ENCODE measurements around the gene HNRNPH2. TPM values are rescaled to one million over a fixed set of nuclear protein-coding genes. Genes with fewer than 3 reads are reported as not detected.

HNRNPH2 gene
- total RNA-seq, 1 experiment from 2014 or later, result 48.8 TPM

- Histone ChIP-seq H3K9me3 (ENCODE audit: low read depth, low read length, poor library complexity, severe bottlenecking) (no peaks in the 10 kb centered on the region), H3K27me3 (replicated peaks; ENCODE audit: insufficient read depth, low read depth, low read length, poor library complexity) (no peaks in the 10 kb centered on the region), H3K4me3 (ENCODE audit: low read depth, low read length, poor library complexity, severe bottlenecking) (peak within 1 kb of the TSS; percentile 68), H3K4me1 (ENCODE audit: insufficient read depth, low read length, poor library complexity, severe bottlenecking) (no peaks in the 10 kb centered on the region), H3K27ac (ENCODE audit: low read depth, low read length, poor library complexity, severe bottlenecking) (peak within 1 kb of the TSS; percentile 81), H3K36me3 (ENCODE audit: insufficient read depth, low read length, poor library complexity, severe bottlenecking) (peaks cover 27% of the 10 kb centered on the region)
- peak; percentile 93 for DNase-seq (ENCODE audit: low spot score)
- POLR2A ChIA-PET (ENCODE audit: low non-redundant PET), result interaction anchor here (0.7 kb wide), 1 partner anchor 14 kb away, joined by 4 read pairs; no protein-coding TSS in a partner anchor
- intact Hi-C loops (cut with micrococcal nuclease; ENCODE audit: unreplicated experiment), result no loop called here
- TF ChIP-seq CTCF (conservative IDR thresholded peaks at IDR 0.05; ENCODE audit: low read depth, low read length), result peak; percentile 81
- no peak for TF ChIP-seq EZH2 (IDR thresholded peaks at IDR 0.05; ENCODE audit: borderline replicate concordance, low read depth, low read length, poor library complexity, severe bottlenecking)
- CTCF ChIA-PET, result no interaction called here
- TSS peak; percentile 64 for BruUV-seq (replicated peaks)
Observed at GRCh38 chrX:101390664-101391525, 17.1 kb upstream of the HNRNPH2 start, which contains the start of gene RPL36A. Gene RPL36A (plus strand): TSS chrX:101391011. CDS start chrX:101391044, 33 bp downstream.

GRCh38 chrX:101391831-101392230 lies 16.2 kb upstream of the HNRNPH2 start:
- H3K36me3 ChIP-seq (ENCODE audit: insufficient read depth, low read length, poor library complexity, severe bottlenecking), result peaks cover 35% of the 10 kb centered on the region
- H3K27ac ChIP-seq (ENCODE audit: low read depth, low read length, poor library complexity, severe bottlenecking), result peak overlapping the region; percentile 81
- no peaks in the 10 kb centered on the region for H3K27me3 ChIP-seq (replicated peaks; ENCODE audit: insufficient read depth, low read depth, low read length, poor library complexity)
- ChIA-PET POLR2A (ENCODE audit: low non-redundant PET) (no interaction called here), CTCF (no interaction called here)
- no peaks in the 10 kb centered on the region for H3K9me3 ChIP-seq (ENCODE audit: low read depth, low read length, poor library complexity, severe bottlenecking)
- no peak for DNase-seq (ENCODE audit: low spot score)
- peak overlapping the region; percentile 68 for H3K4me3 ChIP-seq (ENCODE audit: low read depth, low read length, poor library complexity, severe bottlenecking)
- intact Hi-C loops (cut with micrococcal nuclease; ENCODE audit: unreplicated experiment), result no loop called here
- TF ChIP-seq CTCF (conservative IDR thresholded peaks at IDR 0.05; ENCODE audit: low read depth, low read length), result no peak
- TF ChIP-seq EZH2 (IDR thresholded peaks at IDR 0.05; ENCODE audit: borderline replicate concordance, low read depth, low read length, poor library complexity, severe bottlenecking), result no peak
- H3K4me1 ChIP-seq (ENCODE audit: insufficient read depth, low read length, poor library complexity, severe bottlenecking), result no peaks in the 10 kb centered on the region
- BruUV-seq (replicated peaks), result no TSS peak

DNA sequence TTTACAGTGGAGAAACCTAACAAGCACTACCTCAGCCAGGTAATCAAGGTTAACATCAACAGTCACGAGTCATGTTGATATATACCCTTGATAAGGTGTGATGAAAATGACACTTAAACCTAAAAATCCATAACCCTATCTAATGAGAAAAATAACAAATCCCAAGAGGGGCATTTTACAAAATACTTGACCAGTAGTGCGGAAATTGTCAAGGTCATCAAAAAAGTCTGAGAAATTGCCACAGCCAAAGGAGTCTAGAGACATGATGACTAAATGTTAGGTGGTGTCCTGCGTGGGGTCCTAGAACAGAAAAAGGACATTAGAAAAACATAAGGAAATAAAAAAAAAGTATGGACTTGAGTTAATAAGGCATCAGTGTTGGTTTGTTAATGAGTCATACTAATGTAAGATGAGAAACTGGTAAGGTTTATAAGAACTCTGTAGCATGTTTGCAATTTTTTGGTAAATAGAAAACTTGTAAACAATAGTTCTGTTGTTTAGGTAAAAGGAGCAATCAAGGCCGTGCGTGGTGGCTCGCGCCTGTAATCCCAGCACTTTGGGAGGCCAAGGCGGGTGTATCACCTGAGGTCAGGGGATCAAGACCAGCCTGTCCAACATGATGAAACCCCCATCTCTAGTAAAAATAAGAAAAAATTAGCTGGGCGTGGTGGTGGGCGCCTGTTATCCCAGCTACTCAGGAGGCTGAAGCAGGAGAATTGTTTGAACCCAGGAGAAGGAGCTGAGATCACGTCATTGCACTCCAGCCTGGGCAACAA lies 14.3 kb upstream of the HNRNPH2 start:
- POLR2A ChIA-PET (ENCODE audit: low non-redundant PET), result no interaction called here

More for the DNA sequence above, 14.3 kb upstream of the HNRNPH2 start:
- Histone ChIP-seq H3K27me3 (replicated peaks; ENCODE audit: insufficient read depth, low read depth, low read length, poor library complexity) (no peaks in the 10 kb centered on the region), H3K4me3 (ENCODE audit: low read depth, low read length, poor library complexity, severe bottlenecking) (no peak overlapping the region), H3K27ac (ENCODE audit: low read depth, low read length, poor library complexity, severe bottlenecking) (peak overlapping the region; percentile 11), H3K4me1 (ENCODE audit: insufficient read depth, low read length, poor library complexity, severe bottlenecking) (no peaks in the 10 kb centered on the region), H3K36me3 (ENCODE audit: insufficient read depth, low read length, poor library complexity, severe bottlenecking) (peaks cover 35% of the 10 kb centered on the region), H3K9me3 (ENCODE audit: low read depth, low read length, poor library complexity, severe bottlenecking) (no peaks in the 10 kb centered on the region)
- no TSS peak for BruUV-seq (replicated peaks)
- intact Hi-C loops (cut with micrococcal nuclease; ENCODE audit: unreplicated experiment), result no loop called here
- TF ChIP-seq CTCF (conservative IDR thresholded peaks at IDR 0.05; ENCODE audit: low read depth, low read length) (no peak), EZH2 (IDR thresholded peaks at IDR 0.05; ENCODE audit: borderline replicate concordance, low read depth, low read length, poor library complexity, severe bottlenecking) (no peak)
- no peak for DNase-seq (ENCODE audit: low spot score)
- CTCF ChIA-PET, result no interaction called here

Data from A673 (cell line).